Uterus (tissue), 2 donors: Measurements from ENCODE around the gene EVI2A.

Experiments
- POLR2A ChIP-seq, 2 donors: fragments of 450-650 bp; IDR thresholded peaks; one replicate each; pipeline ENCODE4 v1.6.1; 2016; ENCODE audit warnings: antibody characterized with exemption in 2 of 2, mild to moderate bottlenecking in 1 of 2, moderate library complexity in 1 of 2
- TF ChIP-seq, protein P1 (sequence below), 4 experiments: fragments of 200-600 bp in 2 of 4; fragments of 450-650 bp in 2 of 4; sonication (generic) in 2 of 4; IDR thresholded peaks; one replicate each; pipeline ENCODE4 v1.5.1; 2016 to 2019; ENCODE audit warnings: antibody characterized with exemption in 4 of 4, mild to moderate bottlenecking in 2 of 4, moderate library complexity in 1 of 4

- TF ChIP-seq POLR2A (IDR thresholded peaks at IDR 0.05) = no peak
- TF ChIP-seq, protein P1, sequence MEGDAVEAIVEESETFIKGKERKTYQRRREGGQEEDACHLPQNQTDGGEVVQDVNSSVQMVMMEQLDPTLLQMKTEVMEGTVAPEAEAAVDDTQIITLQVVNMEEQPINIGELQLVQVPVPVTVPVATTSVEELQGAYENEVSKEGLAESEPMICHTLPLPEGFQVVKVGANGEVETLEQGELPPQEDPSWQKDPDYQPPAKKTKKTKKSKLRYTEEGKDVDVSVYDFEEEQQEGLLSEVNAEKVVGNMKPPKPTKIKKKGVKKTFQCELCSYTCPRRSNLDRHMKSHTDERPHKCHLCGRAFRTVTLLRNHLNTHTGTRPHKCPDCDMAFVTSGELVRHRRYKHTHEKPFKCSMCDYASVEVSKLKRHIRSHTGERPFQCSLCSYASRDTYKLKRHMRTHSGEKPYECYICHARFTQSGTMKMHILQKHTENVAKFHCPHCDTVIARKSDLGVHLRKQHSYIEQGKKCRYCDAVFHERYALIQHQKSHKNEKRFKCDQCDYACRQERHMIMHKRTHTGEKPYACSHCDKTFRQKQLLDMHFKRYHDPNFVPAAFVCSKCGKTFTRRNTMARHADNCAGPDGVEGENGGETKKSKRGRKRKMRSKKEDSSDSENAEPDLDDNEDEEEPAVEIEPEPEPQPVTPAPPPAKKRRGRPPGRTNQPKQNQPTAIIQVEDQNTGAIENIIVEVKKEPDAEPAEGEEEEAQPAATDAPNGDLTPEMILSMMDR (IDR thresholded peaks at IDR 0.05) = no peak
These were observed 27.8 kb downstream of the EVI2A start for GRCh38 chr17:31293581-31293980.
